Thyroid gland (tissue), 4 donors: ENCODE results near the gene ZNF584.
A peak's percentile ranks its signal among the peaks of the same experiment; 100 is the strongest.

ENCODE experiments used
- POLR2A ChIP-seq, 2 donors: fragments of 450-650 bp; IDR thresholded peaks; one replicate each; pipeline ENCODE4 v1.6.1; 2017; ENCODE audit warnings: antibody characterized with exemption in 2 of 2, mild to moderate bottlenecking in 2 of 2, moderate library complexity in 1 of 2
- TF ChIP-seq, protein P1 (sequence below), 6 experiments: fragments of 200-600 bp in 3 of 6; fragments of 450-650 bp in 3 of 6; sonication (generic) in 3 of 6; IDR thresholded peaks; one replicate each; pipeline ENCODE4 v1.5.1; 2016 to 2019; ENCODE audit warnings: antibody characterized with exemption in 6 of 6, mild to moderate bottlenecking in 2 of 6, inconsistent platforms in 1 of 6, moderate library complexity in 1 of 6

DNA sequence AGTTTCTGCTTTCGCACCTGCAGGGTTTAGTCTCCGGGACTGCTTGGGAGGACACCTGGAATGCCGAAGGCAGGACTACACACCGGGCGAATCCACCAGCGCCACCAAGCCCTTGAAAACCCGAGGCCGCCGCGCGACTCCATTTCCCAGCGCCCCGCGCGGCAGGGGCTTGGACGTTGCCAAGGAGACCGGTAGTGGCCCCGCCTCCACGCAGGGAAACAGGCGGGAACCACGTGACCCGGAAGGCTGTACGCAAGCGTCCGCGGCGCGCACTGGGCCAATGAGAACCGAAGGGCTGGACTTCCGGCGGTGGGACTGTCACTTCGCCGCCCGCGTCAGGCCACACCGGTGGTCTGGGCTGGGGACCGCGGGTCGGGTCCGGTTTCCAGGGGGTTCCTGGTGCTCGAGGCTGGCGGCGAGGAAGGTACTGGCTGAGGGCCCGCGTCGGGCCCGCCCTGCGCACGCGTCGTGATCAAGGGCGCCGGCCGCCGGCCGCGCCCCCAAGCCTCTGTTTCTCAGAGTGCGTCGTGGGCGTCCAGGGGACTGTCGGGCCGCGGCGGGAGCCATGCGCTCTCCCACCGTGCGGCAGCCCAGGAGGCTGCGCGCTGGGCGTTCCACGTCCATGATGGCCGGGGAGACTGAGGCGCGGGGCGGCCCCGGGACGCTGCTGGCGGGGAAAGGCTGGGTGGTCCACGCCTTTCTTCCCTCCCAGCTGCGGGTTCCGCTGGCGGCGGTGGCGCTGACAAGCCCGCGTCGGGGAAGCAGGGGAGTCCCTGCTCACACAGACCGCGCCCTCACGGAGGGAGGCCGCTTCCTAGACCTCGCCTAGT is 58.5 kb downstream of the ZNF584 start, which contains the start of gene ZNF324:
- TF ChIP-seq POLR2A (IDR thresholded peaks at IDR 0.05) = peak in 1 of 2 donors; percentile 80
- TF ChIP-seq, protein P1, sequence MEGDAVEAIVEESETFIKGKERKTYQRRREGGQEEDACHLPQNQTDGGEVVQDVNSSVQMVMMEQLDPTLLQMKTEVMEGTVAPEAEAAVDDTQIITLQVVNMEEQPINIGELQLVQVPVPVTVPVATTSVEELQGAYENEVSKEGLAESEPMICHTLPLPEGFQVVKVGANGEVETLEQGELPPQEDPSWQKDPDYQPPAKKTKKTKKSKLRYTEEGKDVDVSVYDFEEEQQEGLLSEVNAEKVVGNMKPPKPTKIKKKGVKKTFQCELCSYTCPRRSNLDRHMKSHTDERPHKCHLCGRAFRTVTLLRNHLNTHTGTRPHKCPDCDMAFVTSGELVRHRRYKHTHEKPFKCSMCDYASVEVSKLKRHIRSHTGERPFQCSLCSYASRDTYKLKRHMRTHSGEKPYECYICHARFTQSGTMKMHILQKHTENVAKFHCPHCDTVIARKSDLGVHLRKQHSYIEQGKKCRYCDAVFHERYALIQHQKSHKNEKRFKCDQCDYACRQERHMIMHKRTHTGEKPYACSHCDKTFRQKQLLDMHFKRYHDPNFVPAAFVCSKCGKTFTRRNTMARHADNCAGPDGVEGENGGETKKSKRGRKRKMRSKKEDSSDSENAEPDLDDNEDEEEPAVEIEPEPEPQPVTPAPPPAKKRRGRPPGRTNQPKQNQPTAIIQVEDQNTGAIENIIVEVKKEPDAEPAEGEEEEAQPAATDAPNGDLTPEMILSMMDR (IDR thresholded peaks at IDR 0.05) = peak in 1 of 6 experiments; percentile 6
